Measurements from ENCODE around the gene BBS10.
"Not testable (repeated sequence)": the region's sequence is repeated elsewhere in the genome, so short reads cannot be mapped to it uniquely, and the experiment has no call there.

Gene BBS10

GRCh38 chr12:76348079-76348901, at the start of gene BBS10:
Gene BBS10, minus strand, starts transcription at chr12:76348415. Its CDS starts 57 bp downstream, at chr12:76348358.
- DNase-seq, result peak; percentile 87

GRCh38 chr12:76391461-76391860, 43.2 kb upstream of the BBS10 start:
- no peak for DNase-seq

- DNase-seq, result no peak
These were observed 39.4 kb upstream of the BBS10 start for GRCh38 chr12:76387614-76388013.

- DNase-seq, result no peak
These were observed 36.3 kb upstream of the BBS10 start for GRCh38 chr12:76384560-76384959.

GRCh38 chr12:76383988-76384387, 35.8 kb upstream of the BBS10 start:
- DNase-seq, result no peak

- DNase-seq, result no peak
These were observed 31.0 kb upstream of the BBS10 start for GRCh38 chr12:76379261-76379660.

GRCh38 chr12:76376876-76377275, 28.7 kb upstream of the BBS10 start:
- DNase-seq, result not testable (repeated sequence)

GRCh38 chr12:76375939-76376338, 27.7 kb upstream of the BBS10 start:
- no peak for DNase-seq

GRCh38 chr12:76375470-76375869, 27.3 kb upstream of the BBS10 start:
- no peak for DNase-seq

GRCh38 chr12:76374386-76375020, 26.3 kb upstream of the BBS10 start:
- DNase-seq, result no peak

- no peak for DNase-seq
These were observed 20.0 kb upstream of the BBS10 start for GRCh38 chr12:76368230-76368629.

- DNase-seq, result no peak
These were observed 17.9 kb upstream of the BBS10 start for GRCh38 chr12:76366163-76366562.

- not testable (repeated sequence) for DNase-seq
These were observed 15.9 kb upstream of the BBS10 start for GRCh38 chr12:76364131-76364530.

- DNase-seq, result no peak
These were observed 12.1 kb upstream of the BBS10 start for GRCh38 chr12:76360316-76360715.

- DNase-seq, result no peak
These were observed 7.9 kb upstream of the BBS10 start for GRCh38 chr12:76356071-76356470.

GRCh38 chr12:76346798-76347420, 1.3 kb downstream of the BBS10 start:
- DNase-seq, result peak; percentile 14

- no peak for DNase-seq
These were observed 2.0 kb downstream of the BBS10 start for GRCh38 chr12:76346236-76346635.

GRCh38 chr12:76345569-76345968, 2.6 kb downstream of the BBS10 start:
- no peak for DNase-seq

- no peak for DNase-seq
These were observed 6.7 kb downstream of the BBS10 start for GRCh38 chr12:76341436-76342030.

GRCh38 chr12:76340680-76341435, 7.4 kb downstream of the BBS10 start:
- no peak for DNase-seq

GRCh38 chr12:76337583-76337982, 10.6 kb downstream of the BBS10 start:
- DNase-seq, result no peak

GRCh38 chr12:76332606-76333005, 15.6 kb downstream of the BBS10 start:
- DNase-seq, result no peak

- no peak for DNase-seq
These were observed 18.6 kb downstream of the BBS10 start for GRCh38 chr12:76329606-76330005.

Measured in GDM1 (cell line).